GM12892 (cell line): Measurements from ENCODE around the gene MUS81.
"Not testable (repeated sequence)": the region's sequence is repeated elsewhere in the genome, so short reads cannot be mapped to it uniquely, and the experiment has no call there.

Experiments used
- DNase-seq: peaks from one replicate; pipeline ENCODE4 v3.0.0; 2011; ENCODE audit not compliant: insufficient read length
- FAIRE-seq: peaks from 2 replicates; lab custom pipeline; 2011; peaks lifted over from hg19 to GRCh38; lab: Jason Lieb, UNC
- POLR2A ChIP-seq: IDR thresholded peaks from 2 replicates; pipeline ENCODE4 v1.6.1; 2011; ENCODE audit warnings: low read depth, low read length, control low read depth
- POLR2AphosphoS5 ChIP-seq: IDR thresholded peaks from 2 replicates; pipeline ENCODE4 v1.6.1; 2011; ENCODE audit warnings: low read depth, low read length, control low read depth
- TAF1 ChIP-seq: IDR thresholded peaks from 2 replicates; pipeline ENCODE4 v1.6.1; 2011; ENCODE audit warnings: low read depth, mild to moderate bottlenecking, control low read depth, low read length, borderline replicate concordance

MUS81 gene

GRCh38 chr11:65826984-65827735 is 33.1 kb upstream of the MUS81 start:
- FAIRE-seq: no peak
- no peak for DNase-seq
- TF ChIP-seq TAF1 (no peak), POLR2AphosphoS5 (no peak), POLR2A (no peak)

DNA sequence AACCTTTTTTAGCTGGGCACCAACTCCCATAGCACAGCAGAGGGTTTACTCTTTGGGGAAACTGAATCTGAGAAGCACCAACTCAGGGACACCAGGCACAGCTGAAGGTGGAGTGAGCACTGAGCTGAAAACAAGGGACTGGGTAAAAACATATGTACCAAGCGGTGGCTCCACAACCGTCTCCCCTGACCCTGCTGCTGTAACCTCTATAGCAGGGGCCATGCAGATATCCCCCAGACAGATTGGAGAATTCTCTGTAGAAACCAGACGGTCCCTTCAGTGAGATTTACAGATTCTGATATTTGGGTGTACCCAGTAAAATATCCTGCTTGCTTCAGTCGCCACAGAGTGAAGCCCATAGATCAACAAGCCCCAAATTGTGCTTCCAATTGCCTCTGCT is 30.8 kb upstream of the MUS81 start:
- no peak for FAIRE-seq
- TF ChIP-seq TAF1 (no peak), POLR2A (no peak), POLR2AphosphoS5 (no peak)
- no peak for DNase-seq

DNA sequence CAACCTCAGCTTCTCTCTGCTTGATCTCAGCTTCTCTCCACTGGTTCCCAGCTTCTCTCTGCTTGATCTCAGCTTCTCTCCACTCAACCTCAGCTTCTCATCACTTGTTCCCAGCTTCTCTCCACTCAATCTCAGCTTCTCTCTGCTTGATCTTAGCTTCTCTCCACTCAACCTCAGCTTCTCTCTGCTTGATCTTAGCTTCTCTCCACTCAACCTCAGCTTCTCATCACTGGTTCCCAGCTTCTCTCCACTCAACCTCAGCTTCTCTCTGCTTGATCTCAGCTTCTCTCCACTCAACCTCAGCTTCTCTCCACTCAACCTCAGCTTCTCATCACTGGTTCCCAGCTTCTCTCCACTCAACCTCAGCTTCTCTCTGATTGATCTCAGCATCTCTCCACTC is 28.0 kb upstream of the MUS81 start:
- FAIRE-seq: peak; percentile 56
- not testable (repeated sequence) for DNase-seq

- FAIRE-seq: peak; percentile 100
- DNase-seq: peak; percentile 98
- TF ChIP-seq POLR2A (peak; percentile 46; the same call in 1 of the 2 replicates), POLR2AphosphoS5 (no peak), TAF1 (0 out of 2 replicates have a peak, but pooled peaks have one; percentile 6)
Measured at GRCh38 chr11:65833297-65834030, 26.8 kb upstream of the MUS81 start, which contains the start of gene SNX32. TSS of gene SNX32 (plus strand) at chr11:65833963. CDS start at chr11:65834066, 103 bp downstream.

- no peak for FAIRE-seq
- TF ChIP-seq TAF1: no peak
- TF ChIP-seq POLR2A: no peak
- no peak for TF ChIP-seq POLR2AphosphoS5
- no peak for DNase-seq
Measured at GRCh38 chr11:65834202-65834601, 26.0 kb upstream of the MUS81 start.

DNA sequence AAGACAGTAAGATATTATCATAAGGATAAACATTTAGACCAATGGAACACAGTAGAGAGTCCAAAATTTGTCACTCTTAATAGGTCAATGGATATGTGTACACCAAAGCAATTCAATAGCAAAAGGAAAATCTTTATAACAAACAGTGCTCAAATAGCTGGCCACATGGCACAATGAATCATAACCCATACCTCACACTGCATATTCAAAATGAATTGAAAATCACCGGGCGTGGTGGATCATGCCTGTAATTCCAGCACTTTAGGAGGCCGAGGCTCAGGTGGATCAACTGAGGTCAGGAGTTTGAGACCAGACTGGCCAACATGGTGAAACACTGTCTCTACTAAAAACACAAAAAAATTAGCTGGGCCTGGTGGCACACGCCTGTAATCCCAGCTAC is 18.1 kb upstream of the MUS81 start:
- DNase-seq: no peak
- peak; percentile 24 for FAIRE-seq
- TF ChIP-seq TAF1: no peak
- no peak for TF ChIP-seq POLR2AphosphoS5
- TF ChIP-seq POLR2A: no peak

DNA sequence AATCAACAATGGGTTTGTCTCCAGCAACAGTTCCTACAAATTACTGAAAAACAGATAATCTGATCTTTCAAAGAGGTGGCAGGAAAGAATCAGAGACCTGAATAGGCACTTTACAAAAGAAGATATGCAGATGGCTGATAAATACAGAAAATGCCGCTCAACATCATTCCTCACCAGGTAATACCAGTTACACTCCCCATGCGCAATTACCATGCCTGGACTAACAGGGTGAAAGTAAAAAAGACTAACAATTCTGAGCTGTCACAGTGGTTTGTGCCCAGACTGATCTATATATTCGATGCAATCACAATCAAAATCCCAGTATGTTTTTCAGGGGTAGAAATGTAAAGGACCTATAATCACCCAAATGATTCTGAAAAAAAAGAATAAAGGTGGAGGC is 16.4 kb upstream of the MUS81 start:
- no peak for TF ChIP-seq POLR2AphosphoS5
- no peak for TF ChIP-seq POLR2A
- no peak for TF ChIP-seq TAF1
- DNase-seq (no peak), FAIRE-seq (no peak)

DNA sequence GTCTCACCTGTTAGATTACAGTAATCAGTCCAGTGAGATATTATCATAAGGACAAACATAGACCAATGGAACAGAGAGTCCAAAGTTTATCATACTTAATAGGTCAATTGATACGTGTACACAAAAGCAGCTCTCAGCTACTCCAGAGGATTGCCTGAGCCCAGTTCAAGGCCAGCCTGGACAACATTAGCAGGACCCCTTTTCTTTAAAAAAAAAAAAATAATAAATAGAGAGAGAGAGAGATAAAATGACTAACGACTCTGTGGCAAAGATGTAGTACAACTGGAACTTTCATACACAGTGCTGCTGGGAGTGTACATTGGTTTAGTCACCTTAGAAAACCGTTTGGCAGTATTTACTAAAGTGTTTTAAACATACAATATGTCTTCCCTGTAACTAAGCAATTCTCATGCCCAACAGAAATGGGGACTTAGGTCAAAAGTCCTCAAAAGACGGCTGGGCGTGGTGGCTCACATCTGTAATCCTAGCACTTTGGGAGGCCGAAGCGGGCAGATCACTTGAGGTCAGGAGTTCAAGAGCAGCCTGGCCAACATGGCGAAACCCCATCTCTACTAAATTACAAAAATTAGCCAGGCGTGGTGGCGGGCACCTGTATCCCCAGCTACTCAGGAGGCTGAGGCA is 15.9 kb upstream of the MUS81 start:
- TF ChIP-seq POLR2AphosphoS5 (no peak), POLR2A (no peak), TAF1 (no peak)
- DNase-seq: no peak
- no peak for FAIRE-seq

- FAIRE-seq (no peak), DNase-seq (no peak)
- TF ChIP-seq TAF1 (no peak), POLR2AphosphoS5 (no peak), POLR2A (no peak)
Measured at GRCh38 chr11:65847746-65848145, 12.5 kb upstream of the MUS81 start.

DNA sequence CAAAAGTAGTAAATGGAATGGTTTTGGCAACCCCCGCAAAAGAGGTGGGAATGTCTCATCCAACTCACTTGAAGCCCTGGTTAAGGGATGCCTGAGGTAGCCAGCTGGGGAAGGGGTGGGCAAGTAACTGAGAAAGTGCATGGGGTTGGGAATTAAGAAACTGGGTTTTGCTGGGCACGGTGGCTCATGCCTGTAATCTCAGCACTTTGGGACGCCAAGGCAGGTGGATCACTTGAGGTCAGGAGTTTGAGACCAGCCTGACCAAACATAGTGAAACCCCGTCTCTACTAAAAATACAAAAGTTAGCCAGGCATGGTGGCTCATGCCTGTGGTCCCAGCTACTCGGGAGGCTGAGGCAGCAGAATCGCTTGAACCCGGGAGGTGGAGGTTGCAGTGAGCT is 11.5 kb upstream of the MUS81 start:
- not testable (repeated sequence) for FAIRE-seq, DNase-seq

DNA sequence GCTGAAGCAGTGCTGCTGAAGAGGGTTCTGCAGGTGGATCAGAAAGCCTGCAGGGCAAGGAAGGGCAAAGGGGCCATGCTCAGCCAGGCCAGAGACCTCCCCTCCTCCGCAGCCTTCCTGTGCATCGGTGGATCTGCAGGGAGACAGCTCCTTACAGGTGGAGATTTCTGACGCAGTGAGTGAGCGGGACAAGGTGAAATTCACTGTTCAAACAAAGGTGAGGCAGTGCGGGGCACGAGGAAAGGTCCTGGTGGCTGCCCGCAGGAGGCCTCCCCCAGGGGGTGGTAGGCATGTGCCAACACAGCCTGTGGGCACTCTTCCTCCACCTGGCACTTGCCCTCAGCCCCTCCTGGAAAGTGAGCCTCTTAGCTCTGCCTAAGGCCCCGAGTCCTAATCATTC is 10.9 kb upstream of the MUS81 start:
- no peak for DNase-seq
- TF ChIP-seq POLR2AphosphoS5 (no peak), POLR2A (no peak), TAF1 (no peak)
- no peak for FAIRE-seq

DNA sequence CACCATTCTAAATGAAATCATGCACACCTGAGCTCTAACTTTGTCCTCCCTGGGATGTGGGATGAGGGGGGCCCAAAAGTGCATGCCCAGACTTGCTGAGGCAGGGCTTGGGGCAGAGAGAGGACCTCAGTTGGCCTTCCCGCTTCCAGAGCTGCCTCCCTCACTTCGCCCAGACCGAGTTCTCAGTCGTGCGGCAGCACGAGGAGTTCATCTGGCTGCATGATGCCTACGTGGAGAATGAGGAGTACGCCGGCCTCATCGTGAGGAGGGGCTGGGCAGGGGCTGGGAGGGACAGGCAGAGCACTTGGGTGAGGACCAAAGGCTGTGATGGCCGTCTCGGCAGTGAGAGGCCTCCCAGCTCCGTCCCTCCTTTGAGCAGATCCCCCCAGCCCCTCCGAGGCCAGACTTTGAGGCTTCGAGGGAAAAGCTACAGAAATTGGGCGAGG is 10.4 kb upstream of the MUS81 start:
- TF ChIP-seq POLR2A (no peak), TAF1 (no peak), POLR2AphosphoS5 (no peak; the same call in 1 of the 2 replicates)
- FAIRE-seq (no peak), DNase-seq (no peak)
